Calu3 (cell line): Measurements from ENCODE around the gene SPO11. TPM values are rescaled to one million over a fixed set of nuclear protein-coding genes. Genes with fewer than 3 reads are reported as not detected.

Source experiments
- BruUV-seq: library from RNA; stranded (reverse); fragments of 400-500 nt; replicated peaks from 2 replicates; lab custom pipeline; 2021; lab: Mats Ljungman, UMichigan
- CTCF ChIA-PET: fragments of 300-600 bp; sonication (Branson Sonifier 250); formaldehyde crosslinking; loops from one replicate; lab custom pipeline; 2022; ENCODE audit warnings: antibody characterized with exemption; lab: Charles Lee
- DNase-seq: peaks from one replicate; pipeline ENCODE4 v3.0.0; 2022
- H3K27ac Mint-ChIP-seq: one replicate; pipeline ENCODE4 v1.8.0; 2022; ENCODE audit warnings: mixed read lengths; ENCODE audit not compliant: unreplicated experiment
- H3K27me3 Mint-ChIP-seq: one replicate; pipeline ENCODE4 v1.8.0; 2022; ENCODE audit warnings: mixed read lengths; ENCODE audit not compliant: unreplicated experiment
- H3K36me3 Mint-ChIP-seq: one replicate; pipeline ENCODE4 v1.8.0; 2022; ENCODE audit warnings: mild to moderate bottlenecking, moderate library complexity, mixed read lengths; ENCODE audit not compliant: insufficient read depth, unreplicated experiment
- H3K4me1 Mint-ChIP-seq: one replicate; pipeline ENCODE4 v1.8.0; 2022; ENCODE audit warnings: mild to moderate bottlenecking, low read depth, mixed read lengths; ENCODE audit not compliant: unreplicated experiment
- H3K4me3 Mint-ChIP-seq: one replicate; pipeline ENCODE4 v1.8.0; 2022; ENCODE audit warnings: mild to moderate bottlenecking, low read depth, moderate library complexity, mixed read lengths; ENCODE audit not compliant: unreplicated experiment
- H3K9me3 Mint-ChIP-seq: one replicate; pipeline ENCODE4 v1.8.0; 2022; ENCODE audit warnings: low read depth, mixed read lengths; ENCODE audit not compliant: unreplicated experiment
- CTCF ChIP-seq: fragments of 200-600 bp; IDR thresholded peaks from one replicate; pipeline ENCODE4 v1.8.0; 2022; ENCODE audit warnings: antibody characterized with exemption; ENCODE audit not compliant: unreplicated experiment
- intact Hi-C: fragments of 100-400 bp; cut with micrococcal nuclease; formaldehyde crosslinking; loops from one replicate; pipeline ENCODE4 v1.10.0; 2022; ENCODE audit not compliant: unreplicated experiment
- total RNA-seq: library from RNA; stranded (reverse); gene quantifications from 2 replicates; pipeline ENCODE4 v1.2.3, GENCODE V29; 2022

The SPO11 gene
- total RNA-seq, 1 experiment from 2014 or later = not detected

DNA sequence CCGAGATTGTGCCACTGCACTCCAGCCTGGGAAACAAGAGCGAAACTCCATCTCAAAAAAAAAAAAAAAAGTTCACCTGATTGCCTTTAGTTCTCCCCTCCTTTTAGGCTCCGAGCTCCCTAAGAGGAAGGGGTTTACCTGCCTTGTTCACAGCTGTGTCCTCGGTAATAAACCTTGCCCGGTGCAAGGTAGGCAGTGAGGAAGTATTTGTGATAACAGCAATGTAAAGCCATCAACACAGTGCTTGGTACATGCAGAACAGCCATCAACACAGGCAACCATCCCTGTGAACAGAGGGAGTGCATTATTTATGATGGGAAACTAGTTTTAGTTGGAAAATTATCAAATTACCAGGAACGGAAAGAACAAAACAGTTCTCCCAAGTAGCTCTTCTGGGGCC lies 1.8 kb upstream of the SPO11 start:
- Mint-ChIP-seq H3K27me3 (peaks cover 98% of the 10 kb centered on the region), H3K36me3 (no peaks in the 10 kb centered on the region), H3K4me3 (no peak overlapping the region), H3K4me1 (no peaks in the 10 kb centered on the region), H3K27ac (no peak overlapping the region), H3K9me3 (no peaks in the 10 kb centered on the region)
- CTCF ChIA-PET = no interaction called here
- intact Hi-C loops = no loop called here
- no peak for DNase-seq
- TF ChIP-seq CTCF = no peak
- no TSS peak for BruUV-seq

DNA sequence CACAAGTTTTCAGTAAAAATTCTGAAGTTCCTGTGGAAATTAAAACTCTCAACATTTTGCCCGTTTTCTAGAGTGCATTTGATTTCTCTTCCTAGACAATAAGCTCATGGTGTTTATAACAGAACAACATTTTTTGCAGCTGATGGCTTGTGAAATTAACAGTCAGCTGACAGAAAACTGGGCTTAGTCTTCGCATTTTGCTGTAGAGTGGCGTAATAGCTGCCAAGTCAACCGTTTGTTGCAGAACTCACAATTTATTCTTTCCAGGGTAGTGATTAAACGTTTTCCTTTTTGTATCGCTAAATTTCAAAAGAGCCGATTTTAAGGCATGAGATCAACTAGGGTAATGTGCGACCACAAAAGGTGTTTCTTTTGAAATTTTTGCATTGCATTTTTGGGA lies 1.4 kb downstream of the SPO11 start:
- intact Hi-C loops = loop anchor here (5.0 kb wide), 1 partner anchor 239 kb away; no protein-coding TSS in a partner anchor
- Mint-ChIP-seq H3K9me3 (no peaks in the 10 kb centered on the region), H3K27ac (no peak overlapping the region), H3K27me3 (peaks cover 82% of the 10 kb centered on the region), H3K36me3 (no peaks in the 10 kb centered on the region), H3K4me1 (no peaks in the 10 kb centered on the region), H3K4me3 (no peak overlapping the region)
- DNase-seq = no peak
- CTCF ChIA-PET = interaction anchor here (0.7 kb wide), 1 partner anchor 154 kb away, joined by 3 read pairs; no protein-coding TSS in a partner anchor
- TF ChIP-seq CTCF = no peak
- no TSS peak for BruUV-seq

GRCh38 chr20:57332105-57333089 lies 2.8 kb downstream of the SPO11 start:
- BruUV-seq = no TSS peak
- no peaks in the 10 kb centered on the region for H3K9me3 Mint-ChIP-seq
- no peak overlapping the region for H3K27ac Mint-ChIP-seq
- no peaks in the 10 kb centered on the region for H3K36me3 Mint-ChIP-seq
- H3K4me1 Mint-ChIP-seq = no peaks in the 10 kb centered on the region
- peaks cover 82% of the 10 kb centered on the region for H3K27me3 Mint-ChIP-seq
- intact Hi-C loops = loop anchor here (5.0 kb wide), 1 partner anchor 240 kb away; no protein-coding TSS in a partner anchor
- CTCF ChIA-PET = interaction anchor here (0.6 to 2.8 kb wide), 5 partner anchors 17 to 247 kb away, joined by 3 to 35 read pairs (median 4); no protein-coding TSS in a partner anchor
- TF ChIP-seq CTCF = peak; percentile 27
- no peak overlapping the region for H3K4me3 Mint-ChIP-seq
- DNase-seq = no peak

DNA sequence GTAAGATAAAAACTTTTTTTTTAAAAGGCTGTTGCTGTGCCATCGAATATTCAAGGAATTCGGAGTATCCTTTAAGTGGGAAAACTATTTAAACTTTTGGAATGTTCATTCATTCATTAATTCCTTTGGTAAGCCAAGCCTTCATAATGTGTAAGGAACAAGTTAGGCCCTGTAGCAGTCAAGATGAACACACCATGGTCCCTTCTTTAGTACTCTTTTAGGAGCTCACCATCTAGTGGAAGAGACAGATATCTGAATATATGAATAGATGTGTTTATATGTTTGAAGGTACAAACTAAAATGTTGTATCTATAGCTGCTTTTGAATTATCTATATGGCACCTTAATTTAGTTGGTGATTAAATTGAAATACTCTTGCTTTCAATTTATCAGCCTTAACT lies 5.8 kb downstream of the SPO11 start:
- no peak for TF ChIP-seq CTCF
- H3K4me3 Mint-ChIP-seq = no peak overlapping the region
- H3K9me3 Mint-ChIP-seq = no peaks in the 10 kb centered on the region
- intact Hi-C loops = no loop called here
- H3K36me3 Mint-ChIP-seq = no peaks in the 10 kb centered on the region
- H3K27ac Mint-ChIP-seq = no peak overlapping the region
- BruUV-seq = no TSS peak
- H3K4me1 Mint-ChIP-seq = no peaks in the 10 kb centered on the region
- H3K27me3 Mint-ChIP-seq = peaks cover 75% of the 10 kb centered on the region
- no peak for DNase-seq
- CTCF ChIA-PET = interaction anchor here (1.0 to 1.2 kb wide), 2 partner anchors 11 to 245 kb away, joined by 3 to 4 read pairs; no protein-coding TSS in a partner anchor
